ENCODE measurements around the gene ZG16. TPM values are rescaled to one million over a fixed set of nuclear protein-coding genes. Genes with fewer than 3 reads are reported as not detected.

The ZG16 gene
- total and polyA plus RNA-seq, 9 of the 15 experiments (the other 6 are each of a cell fraction or from before 2014, with no cell fraction given) = 0.04 TPM; not detected in 8

GRCh38 chr16:29807426-29808218, 29.6 kb downstream of the ZG16 start (continued):
- no peak for TF ChIP-seq ZNF280A (IDR thresholded peaks at IDR 0.05; ENCODE audit: low read depth, partially characterized antibody)
- no peak for TF ChIP-seq XRCC4 (IDR thresholded peaks at IDR 0.05; ENCODE audit: extremely low read depth, insufficient read depth, insufficient read length)
- TF ChIP-seq, protein P1, sequence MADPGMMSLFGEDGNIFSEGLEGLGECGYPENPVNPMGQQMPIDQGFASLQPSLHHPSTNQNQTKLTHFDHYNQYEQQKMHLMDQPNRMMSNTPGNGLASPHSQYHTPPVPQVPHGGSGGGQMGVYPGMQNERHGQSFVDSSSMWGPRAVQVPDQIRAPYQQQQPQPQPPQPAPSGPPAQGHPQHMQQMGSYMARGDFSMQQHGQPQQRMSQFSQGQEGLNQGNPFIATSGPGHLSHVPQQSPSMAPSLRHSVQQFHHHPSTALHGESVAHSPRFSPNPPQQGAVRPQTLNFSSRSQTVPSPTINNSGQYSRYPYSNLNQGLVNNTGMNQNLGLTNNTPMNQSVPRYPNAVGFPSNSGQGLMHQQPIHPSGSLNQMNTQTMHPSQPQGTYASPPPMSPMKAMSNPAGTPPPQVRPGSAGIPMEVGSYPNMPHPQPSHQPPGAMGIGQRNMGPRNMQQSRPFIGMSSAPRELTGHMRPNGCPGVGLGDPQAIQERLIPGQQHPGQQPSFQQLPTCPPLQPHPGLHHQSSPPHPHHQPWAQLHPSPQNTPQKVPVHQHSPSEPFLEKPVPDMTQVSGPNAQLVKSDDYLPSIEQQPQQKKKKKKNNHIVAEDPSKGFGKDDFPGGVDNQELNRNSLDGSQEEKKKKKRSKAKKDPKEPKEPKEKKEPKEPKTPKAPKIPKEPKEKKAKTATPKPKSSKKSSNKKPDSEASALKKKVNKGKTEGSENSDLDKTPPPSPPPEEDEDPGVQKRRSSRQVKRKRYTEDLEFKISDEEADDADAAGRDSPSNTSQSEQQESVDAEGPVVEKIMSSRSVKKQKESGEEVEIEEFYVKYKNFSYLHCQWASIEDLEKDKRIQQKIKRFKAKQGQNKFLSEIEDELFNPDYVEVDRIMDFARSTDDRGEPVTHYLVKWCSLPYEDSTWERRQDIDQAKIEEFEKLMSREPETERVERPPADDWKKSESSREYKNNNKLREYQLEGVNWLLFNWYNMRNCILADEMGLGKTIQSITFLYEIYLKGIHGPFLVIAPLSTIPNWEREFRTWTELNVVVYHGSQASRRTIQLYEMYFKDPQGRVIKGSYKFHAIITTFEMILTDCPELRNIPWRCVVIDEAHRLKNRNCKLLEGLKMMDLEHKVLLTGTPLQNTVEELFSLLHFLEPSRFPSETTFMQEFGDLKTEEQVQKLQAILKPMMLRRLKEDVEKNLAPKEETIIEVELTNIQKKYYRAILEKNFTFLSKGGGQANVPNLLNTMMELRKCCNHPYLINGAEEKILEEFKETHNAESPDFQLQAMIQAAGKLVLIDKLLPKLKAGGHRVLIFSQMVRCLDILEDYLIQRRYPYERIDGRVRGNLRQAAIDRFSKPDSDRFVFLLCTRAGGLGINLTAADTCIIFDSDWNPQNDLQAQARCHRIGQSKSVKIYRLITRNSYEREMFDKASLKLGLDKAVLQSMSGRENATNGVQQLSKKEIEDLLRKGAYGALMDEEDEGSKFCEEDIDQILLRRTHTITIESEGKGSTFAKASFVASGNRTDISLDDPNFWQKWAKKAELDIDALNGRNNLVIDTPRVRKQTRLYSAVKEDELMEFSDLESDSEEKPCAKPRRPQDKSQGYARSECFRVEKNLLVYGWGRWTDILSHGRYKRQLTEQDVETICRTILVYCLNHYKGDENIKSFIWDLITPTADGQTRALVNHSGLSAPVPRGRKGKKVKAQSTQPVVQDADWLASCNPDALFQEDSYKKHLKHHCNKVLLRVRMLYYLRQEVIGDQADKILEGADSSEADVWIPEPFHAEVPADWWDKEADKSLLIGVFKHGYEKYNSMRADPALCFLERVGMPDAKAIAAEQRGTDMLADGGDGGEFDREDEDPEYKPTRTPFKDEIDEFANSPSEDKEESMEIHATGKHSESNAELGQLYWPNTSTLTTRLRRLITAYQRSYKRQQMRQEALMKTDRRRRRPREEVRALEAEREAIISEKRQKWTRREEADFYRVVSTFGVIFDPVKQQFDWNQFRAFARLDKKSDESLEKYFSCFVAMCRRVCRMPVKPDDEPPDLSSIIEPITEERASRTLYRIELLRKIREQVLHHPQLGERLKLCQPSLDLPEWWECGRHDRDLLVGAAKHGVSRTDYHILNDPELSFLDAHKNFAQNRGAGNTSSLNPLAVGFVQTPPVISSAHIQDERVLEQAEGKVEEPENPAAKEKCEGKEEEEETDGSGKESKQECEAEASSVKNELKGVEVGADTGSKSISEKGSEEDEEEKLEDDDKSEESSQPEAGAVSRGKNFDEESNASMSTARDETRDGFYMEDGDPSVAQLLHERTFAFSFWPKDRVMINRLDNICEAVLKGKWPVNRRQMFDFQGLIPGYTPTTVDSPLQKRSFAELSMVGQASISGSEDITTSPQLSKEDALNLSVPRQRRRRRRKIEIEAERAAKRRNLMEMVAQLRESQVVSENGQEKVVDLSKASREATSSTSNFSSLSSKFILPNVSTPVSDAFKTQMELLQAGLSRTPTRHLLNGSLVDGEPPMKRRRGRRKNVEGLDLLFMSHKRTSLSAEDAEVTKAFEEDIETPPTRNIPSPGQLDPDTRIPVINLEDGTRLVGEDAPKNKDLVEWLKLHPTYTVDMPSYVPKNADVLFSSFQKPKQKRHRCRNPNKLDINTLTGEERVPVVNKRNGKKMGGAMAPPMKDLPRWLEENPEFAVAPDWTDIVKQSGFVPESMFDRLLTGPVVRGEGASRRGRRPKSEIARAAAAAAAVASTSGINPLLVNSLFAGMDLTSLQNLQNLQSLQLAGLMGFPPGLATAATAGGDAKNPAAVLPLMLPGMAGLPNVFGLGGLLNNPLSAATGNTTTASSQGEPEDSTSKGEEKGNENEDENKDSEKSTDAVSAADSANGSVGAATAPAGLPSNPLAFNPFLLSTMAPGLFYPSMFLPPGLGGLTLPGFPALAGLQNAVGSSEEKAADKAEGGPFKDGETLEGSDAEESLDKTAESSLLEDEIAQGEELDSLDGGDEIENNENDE (IDR thresholded peaks at IDR 0.05; ENCODE audit: low read depth, low read length) = no peak
- no peak for TF ChIP-seq ZNF41 (CRISPR knock-in tag; conservative IDR thresholded peaks at IDR 0.05)
- TF ChIP-seq CHD2 (IDR thresholded peaks at IDR 0.05; ENCODE audit: low read depth, low read length) = peak; percentile 21; the same call in 1 of the 2 replicates
- peak; percentile 73; the same call in 1 of the 2 replicates for TF ChIP-seq E2F5 (CRISPR knock-in tag; IDR thresholded peaks at IDR 0.05)
- TF ChIP-seq, protein P2, sequence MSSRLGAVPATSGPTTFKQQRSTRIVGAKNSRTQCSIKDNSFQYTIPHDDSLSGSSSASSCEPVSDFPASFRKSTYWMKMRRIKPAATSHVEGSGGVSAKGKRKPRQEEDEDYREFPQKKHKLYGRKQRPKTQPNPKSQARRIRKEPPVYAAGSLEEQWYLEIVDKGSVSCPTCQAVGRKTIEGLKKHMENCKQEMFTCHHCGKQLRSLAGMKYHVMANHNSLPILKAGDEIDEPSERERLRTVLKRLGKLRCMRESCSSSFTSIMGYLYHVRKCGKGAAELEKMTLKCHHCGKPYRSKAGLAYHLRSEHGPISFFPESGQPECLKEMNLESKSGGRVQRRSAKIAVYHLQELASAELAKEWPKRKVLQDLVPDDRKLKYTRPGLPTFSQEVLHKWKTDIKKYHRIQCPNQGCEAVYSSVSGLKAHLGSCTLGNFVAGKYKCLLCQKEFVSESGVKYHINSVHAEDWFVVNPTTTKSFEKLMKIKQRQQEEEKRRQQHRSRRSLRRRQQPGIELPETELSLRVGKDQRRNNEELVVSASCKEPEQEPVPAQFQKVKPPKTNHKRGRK (tag; IDR thresholded peaks at IDR 0.05) = no peak
- TF ChIP-seq DACH1 (IDR thresholded peaks at IDR 0.05; ENCODE audit: partially characterized antibody) = no peak
